ENCODE data around the gene CAV1. TPM values are rescaled to one million over a fixed set of nuclear protein-coding genes. Genes with fewer than 3 reads are reported as not detected.

Gene CAV1
- total and polyA plus RNA-seq, 2 experiments from 2014 or later, result 16.0 to 21.1 TPM

DNA sequence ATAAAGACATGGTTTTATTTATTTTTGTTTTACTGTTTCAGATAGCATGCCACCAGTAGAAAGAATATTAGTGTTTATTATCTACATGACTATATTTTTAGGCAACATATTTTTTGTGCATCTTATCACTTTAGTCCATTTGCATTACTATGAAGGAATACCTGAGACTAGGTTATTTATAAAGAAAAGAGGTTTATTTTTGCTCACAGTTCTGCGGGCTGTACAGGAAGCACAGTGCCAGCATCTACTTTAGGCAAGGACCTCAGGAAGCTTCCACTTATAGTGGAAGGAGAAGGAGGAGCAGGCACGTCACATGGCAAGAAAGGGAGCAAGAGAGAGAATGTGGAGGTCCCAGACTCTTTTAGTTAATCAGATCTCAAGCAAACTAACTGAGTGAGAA lies 19.6 kb upstream of the CAV1 start:
- Histone ChIP-seq H3K79me2 (replicated peaks; ENCODE audit: insufficient read depth) (no peaks in the 10 kb centered on the region), H3K4me3 (no peak overlapping the region), H3K4me1 (ENCODE audit: insufficient read depth) (peaks cover 11% of the 10 kb centered on the region), H4K20me1 (replicated peaks; ENCODE audit: insufficient read depth) (no peaks in the 10 kb centered on the region), H3F3A (replicated peaks; ENCODE audit: low read depth) (peaks cover 6% of the 10 kb centered on the region; the same call in 1 of the 2 replicates), H3K27ac (ENCODE audit: low read depth) (no peak overlapping the region), H3K36me3 (ENCODE audit: insufficient read depth) (no peaks in the 10 kb centered on the region), H2AFZ (no peak overlapping the region), H3K9me2 (ENCODE audit: insufficient read depth) (no peaks in the 10 kb centered on the region), H3K27me3 (ENCODE audit: insufficient read depth) (peaks cover 20% of the 10 kb centered on the region), H3K4me2 (no peak overlapping the region)
- TF ChIP-seq CREB1 (CRISPR knock-in tag; IDR thresholded peaks at IDR 0.05; ENCODE audit: low read depth) (no peak), REST (IDR thresholded peaks at IDR 0.05; ENCODE audit: unreplicated experiment) (no peak), CTCF (conservative IDR thresholded peaks at IDR 0.05; ENCODE audit: low read depth in 2 of 2) (no peak), NANOG (IDR thresholded peaks at IDR 0.05; ENCODE audit: borderline replicate concordance) (no peak), EZH2 (IDR thresholded peaks at IDR 0.05; ENCODE audit: low read depth, unreplicated experiment) (no peak), POLR2AphosphoS5 (IDR thresholded peaks at IDR 0.05; ENCODE audit: low read depth) (no peak), ZNF114 (CRISPR knock-in tag; IDR thresholded peaks at IDR 0.05) (no peak), ETS1 (IDR thresholded peaks at IDR 0.05) (no peak), STAT1 (IDR thresholded peaks at IDR 0.05; ENCODE audit: unreplicated experiment) (no peak), JUNB (IDR thresholded peaks at IDR 0.05; ENCODE audit: unreplicated experiment) (no peak), EZH2phosphoT487 (IDR thresholded peaks at IDR 0.05; ENCODE audit: unreplicated experiment) (no peak)
- TF ChIP-seq, protein P1, sequence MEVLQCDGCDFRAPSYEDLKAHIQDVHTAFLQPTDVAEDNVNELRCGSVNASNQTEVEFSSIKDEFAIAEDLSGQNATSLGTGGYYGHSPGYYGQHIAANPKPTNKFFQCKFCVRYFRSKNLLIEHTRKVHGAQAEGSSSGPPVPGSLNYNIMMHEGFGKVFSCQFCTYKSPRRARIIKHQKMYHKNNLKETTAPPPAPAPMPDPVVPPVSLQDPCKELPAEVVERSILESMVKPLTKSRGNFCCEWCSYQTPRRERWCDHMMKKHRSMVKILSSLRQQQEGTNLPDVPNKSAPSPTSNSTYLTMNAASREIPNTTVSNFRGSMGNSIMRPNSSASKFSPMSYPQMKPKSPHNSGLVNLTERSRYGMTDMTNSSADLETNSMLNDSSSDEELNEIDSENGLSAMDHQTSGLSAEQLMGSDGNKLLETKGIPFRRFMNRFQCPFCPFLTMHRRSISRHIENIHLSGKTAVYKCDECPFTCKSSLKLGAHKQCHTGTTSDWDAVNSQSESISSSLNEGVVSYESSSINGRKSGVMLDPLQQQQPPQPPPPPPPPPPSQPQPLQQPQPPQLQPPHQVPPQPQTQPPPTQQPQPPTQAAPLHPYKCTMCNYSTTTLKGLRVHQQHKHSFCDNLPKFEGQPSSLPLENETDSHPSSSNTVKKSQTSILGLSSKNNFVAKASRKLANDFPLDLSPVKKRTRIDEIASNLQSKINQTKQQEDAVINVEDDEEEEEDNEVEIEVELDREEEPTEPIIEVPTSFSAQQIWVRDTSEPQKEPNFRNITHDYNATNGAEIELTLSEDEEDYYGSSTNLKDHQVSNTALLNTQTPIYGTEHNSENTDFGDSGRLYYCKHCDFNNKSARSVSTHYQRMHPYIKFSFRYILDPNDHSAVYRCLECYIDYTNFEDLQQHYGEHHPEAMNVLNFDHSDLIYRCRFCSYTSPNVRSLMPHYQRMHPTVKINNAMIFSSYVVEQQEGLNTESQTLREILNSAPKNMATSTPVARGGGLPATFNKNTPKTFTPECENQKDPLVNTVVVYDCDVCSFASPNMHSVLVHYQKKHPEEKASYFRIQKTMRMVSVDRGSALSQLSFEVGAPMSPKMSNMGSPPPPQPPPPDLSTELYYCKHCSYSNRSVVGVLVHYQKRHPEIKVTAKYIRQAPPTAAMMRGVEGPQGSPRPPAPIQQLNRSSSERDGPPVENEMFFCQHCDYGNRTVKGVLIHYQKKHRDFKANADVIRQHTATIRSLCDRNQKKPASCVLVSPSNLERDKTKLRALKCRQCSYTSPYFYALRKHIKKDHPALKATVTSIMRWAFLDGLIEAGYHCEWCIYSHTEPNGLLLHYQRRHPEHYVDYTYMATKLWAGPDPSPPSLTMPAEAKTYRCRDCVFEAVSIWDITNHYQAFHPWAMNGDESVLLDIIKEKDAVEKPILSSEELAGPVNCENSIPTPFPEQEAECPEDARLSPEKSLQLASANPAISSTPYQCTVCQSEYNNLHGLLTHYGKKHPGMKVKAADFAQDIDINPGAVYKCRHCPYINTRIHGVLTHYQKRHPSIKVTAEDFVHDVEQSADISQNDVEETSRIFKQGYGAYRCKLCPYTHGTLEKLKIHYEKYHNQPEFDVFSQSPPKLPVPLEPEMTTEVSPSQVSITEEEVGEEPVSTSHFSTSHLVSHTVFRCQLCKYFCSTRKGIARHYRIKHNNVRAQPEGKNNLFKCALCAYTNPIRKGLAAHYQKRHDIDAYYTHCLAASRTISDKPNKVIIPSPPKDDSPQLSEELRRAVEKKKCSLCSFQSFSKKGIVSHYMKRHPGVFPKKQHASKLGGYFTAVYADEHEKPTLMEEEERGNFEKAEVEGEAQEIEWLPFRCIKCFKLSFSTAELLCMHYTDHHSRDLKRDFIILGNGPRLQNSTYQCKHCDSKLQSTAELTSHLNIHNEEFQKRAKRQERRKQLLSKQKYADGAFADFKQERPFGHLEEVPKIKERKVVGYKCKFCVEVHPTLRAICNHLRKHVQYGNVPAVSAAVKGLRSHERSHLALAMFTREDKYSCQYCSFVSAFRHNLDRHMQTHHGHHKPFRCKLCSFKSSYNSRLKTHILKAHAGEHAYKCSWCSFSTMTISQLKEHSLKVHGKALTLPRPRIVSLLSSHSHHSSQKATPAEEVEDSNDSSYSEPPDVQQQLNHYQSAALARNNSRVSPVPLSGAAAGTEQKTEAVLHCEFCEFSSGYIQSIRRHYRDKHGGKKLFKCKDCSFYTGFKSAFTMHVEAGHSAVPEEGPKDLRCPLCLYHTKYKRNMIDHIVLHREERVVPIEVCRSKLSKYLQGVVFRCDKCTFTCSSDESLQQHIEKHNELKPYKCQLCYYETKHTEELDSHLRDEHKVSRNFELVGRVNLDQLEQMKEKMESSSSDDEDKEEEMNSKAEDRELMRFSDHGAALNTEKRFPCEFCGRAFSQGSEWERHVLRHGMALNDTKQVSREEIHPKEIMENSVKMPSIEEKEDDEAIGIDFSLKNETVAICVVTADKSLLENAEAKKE (CRISPR knock-in tag; IDR thresholded peaks at IDR 0.05), result no peak
- no peaks in the 10 kb centered on the region for H3K36me3 Mint-ChIP-seq (ENCODE audit: low read depth)
- H3K4me3 Mint-ChIP-seq, result no peak overlapping the region
- peaks cover 12% of the 10 kb centered on the region for H3K27me3 Mint-ChIP-seq (ENCODE audit: insufficient read depth, low read depth, poor library complexity)
- no peak overlapping the region for H3K27ac Mint-ChIP-seq
- H3K9me3 Mint-ChIP-seq, result no peaks in the 10 kb centered on the region
- no peak for ATAC-seq
- H3K4me1 Mint-ChIP-seq, result peaks cover 11% of the 10 kb centered on the region
- DNase-seq (ENCODE audit: low spot score), result no peak
